ENCODE measurements around the gene GIMAP4.
"Not testable (repeated sequence)": the region's sequence is repeated elsewhere in the genome, so short reads cannot be mapped to it uniquely, and the experiment has no call there.

GIMAP4 gene

DNA sequence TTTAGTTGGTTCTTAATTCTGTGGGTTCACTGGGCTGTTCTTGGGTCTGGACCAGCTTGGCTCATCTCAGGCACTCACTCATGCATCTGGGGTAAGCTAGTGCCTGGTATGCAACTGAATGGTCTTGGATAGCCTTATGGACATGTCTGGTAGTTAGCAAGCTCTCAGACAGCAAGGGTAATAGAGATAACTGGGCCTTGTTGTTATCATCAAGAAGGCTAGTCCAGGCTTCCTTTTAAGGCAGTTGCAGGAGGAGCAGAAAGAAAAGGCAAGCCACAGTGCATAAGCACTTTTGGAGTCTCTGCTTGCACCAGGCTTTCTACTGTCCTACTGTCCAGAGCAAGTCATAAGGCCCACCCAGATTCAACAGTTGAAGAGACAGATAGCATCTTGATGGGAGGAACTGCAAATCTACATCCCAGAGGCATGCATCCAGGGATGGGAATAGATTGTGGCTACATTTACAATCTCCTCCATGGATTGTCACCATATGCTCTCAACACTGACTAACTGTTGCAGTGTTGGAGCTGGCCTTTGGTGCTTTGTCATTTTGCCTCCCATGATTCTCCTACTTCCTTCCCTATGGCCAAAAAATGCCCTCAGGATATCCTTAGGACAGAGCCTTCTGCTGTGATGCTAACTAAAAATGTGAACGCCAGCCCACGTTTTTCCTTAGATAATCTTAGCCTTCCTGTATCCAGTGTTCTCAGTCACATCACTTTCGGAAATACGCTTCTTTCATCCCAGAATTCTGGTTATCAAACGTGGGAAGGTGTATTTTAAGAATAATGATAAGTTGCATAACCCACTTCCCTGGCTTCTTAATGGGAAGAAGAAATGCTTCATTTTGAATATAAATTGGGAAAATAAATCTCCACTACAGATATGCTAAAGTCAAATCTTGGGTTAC is 3.6 kb downstream of the GIMAP4 start:
- Histone ChIP-seq H3K36me3 (ENCODE audit: low read depth) (no peaks in the 10 kb centered on the region), H3K27me3 (ENCODE audit: insufficient read depth, poor library complexity, severe bottlenecking) (no peaks in the 10 kb centered on the region), H3K4me1 (ENCODE audit: insufficient read depth, poor library complexity, severe bottlenecking) (no peaks in the 10 kb centered on the region), H3K4me3 (ENCODE audit: severe bottlenecking) (no peak overlapping the region), H3K27ac (ENCODE audit: poor library complexity, severe bottlenecking) (no peak overlapping the region), H3K9me3 (ENCODE audit: severe bottlenecking) (peaks cover 2% of the 10 kb centered on the region)
- ATAC-seq (ENCODE audit: low read depth) (no peak), DNase-seq (ENCODE audit: low spot score) (no peak)
- TF ChIP-seq, protein P1, sequence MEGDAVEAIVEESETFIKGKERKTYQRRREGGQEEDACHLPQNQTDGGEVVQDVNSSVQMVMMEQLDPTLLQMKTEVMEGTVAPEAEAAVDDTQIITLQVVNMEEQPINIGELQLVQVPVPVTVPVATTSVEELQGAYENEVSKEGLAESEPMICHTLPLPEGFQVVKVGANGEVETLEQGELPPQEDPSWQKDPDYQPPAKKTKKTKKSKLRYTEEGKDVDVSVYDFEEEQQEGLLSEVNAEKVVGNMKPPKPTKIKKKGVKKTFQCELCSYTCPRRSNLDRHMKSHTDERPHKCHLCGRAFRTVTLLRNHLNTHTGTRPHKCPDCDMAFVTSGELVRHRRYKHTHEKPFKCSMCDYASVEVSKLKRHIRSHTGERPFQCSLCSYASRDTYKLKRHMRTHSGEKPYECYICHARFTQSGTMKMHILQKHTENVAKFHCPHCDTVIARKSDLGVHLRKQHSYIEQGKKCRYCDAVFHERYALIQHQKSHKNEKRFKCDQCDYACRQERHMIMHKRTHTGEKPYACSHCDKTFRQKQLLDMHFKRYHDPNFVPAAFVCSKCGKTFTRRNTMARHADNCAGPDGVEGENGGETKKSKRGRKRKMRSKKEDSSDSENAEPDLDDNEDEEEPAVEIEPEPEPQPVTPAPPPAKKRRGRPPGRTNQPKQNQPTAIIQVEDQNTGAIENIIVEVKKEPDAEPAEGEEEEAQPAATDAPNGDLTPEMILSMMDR (IDR thresholded peaks at IDR 0.05; ENCODE audit: poor library complexity, severe bottlenecking) = no peak

DNA sequence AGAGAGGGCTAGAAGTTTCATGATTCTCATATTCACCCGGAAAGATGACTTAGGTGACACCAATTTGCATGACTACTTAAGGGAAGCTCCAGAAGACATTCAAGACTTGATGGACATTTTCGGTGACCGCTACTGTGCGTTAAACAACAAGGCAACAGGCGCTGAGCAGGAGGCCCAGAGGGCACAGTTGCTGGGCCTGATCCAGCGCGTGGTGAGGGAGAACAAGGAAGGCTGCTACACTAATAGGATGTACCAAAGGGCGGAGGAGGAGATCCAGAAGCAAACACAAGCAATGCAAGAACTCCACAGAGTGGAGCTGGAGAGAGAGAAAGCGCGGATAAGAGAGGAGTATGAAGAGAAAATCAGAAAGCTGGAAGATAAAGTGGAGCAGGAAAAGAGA is 5.3 kb downstream of the GIMAP4 start:
- Histone ChIP-seq H3K9me3 (ENCODE audit: severe bottlenecking) (peaks cover 2% of the 10 kb centered on the region), H3K4me1 (ENCODE audit: insufficient read depth, poor library complexity, severe bottlenecking) (no peaks in the 10 kb centered on the region), H3K27ac (ENCODE audit: poor library complexity, severe bottlenecking) (no peak overlapping the region), H3K27me3 (ENCODE audit: insufficient read depth, poor library complexity, severe bottlenecking) (no peaks in the 10 kb centered on the region), H3K36me3 (ENCODE audit: low read depth) (no peaks in the 10 kb centered on the region), H3K4me3 (ENCODE audit: severe bottlenecking) (no peak overlapping the region)
- DNase-seq (ENCODE audit: low spot score) (no peak), ATAC-seq (ENCODE audit: low read depth) (no peak)
- TF ChIP-seq, protein P1 (IDR thresholded peaks at IDR 0.05; ENCODE audit: poor library complexity, severe bottlenecking) = no peak

DNA sequence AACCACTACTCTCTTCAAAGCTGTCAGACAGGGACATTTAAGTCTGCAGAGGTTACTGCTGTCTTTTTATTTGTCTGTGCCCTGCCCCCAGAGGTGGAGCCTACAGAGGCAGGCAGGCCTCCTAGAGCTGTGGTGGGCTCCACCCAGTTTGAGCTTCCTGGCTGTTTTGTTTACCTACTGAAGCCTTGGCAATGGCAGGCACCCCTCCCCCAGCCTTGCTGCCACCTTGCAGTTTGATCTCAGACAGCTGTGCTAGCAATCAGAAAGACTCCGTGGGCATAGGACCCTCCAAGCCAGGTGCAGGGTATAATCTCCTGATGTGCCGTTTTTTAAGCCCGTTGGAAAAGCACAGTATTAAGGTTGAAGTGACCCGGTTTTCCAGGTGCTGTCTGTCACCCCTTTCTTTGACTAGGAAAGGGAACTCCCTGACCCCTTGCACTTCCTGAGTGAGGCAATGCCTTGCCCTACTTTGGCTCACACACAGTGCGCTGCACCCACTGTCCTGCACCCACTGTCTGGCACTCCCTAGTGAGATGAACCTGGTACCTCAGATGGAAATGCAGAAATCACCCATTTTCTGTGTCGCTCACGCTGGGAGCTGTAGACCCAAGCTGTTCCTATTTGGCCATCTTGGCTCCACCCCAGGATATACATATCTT is 12.9 kb downstream of the GIMAP4 start:
- H3K36me3 ChIP-seq (ENCODE audit: low read depth); H3K9me3 ChIP-seq (ENCODE audit: severe bottlenecking); DNase-seq (ENCODE audit: low spot score); H3K27ac ChIP-seq (ENCODE audit: poor library complexity, severe bottlenecking); H3K4me1 ChIP-seq (ENCODE audit: insufficient read depth, poor library complexity, severe bottlenecking); ATAC-seq (ENCODE audit: low read depth); H3K27me3 ChIP-seq (ENCODE audit: insufficient read depth, poor library complexity, severe bottlenecking); H3K4me3 ChIP-seq (ENCODE audit: severe bottlenecking): not testable (repeated sequence)

DNA sequence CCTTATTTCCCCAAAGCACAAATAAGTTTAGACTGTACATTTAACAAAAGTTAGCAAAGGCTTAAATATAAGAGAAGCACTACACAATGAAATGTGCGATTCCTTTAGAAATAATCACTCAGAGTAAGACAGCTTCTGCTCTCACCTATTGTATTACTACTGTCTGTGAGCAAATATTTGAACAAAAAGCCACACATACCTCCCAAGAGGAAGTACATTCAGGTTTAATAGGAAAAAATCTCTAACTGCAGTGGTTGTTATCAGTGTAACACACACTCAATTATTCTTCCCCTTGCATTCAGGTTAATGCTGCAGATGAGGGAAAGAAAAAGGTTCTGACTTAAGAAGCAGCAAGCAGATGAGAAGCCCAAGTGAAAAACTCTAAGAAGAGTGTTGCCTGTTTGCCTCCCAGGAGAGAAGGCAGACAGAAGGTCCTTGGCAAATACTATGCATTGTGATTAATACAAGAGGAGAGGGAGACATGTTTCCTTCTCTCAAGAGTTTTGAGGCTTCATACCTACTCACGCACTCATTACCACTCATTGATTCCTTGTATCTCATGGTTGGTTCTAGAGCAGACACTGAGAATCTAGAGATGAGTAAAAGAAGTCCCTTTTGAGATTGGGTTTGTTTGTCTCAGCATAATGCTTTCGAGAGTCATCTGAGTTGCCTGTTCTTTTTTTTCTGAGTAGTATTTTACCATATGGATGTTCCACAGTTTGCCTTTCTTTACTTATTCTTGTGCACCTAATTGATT is 13.6 kb downstream of the GIMAP4 start:
- ATAC-seq (ENCODE audit: low read depth) = no peak
- TF ChIP-seq, protein P1 (IDR thresholded peaks at IDR 0.05; ENCODE audit: poor library complexity, severe bottlenecking) = no peak
- no peaks in the 10 kb centered on the region for H3K9me3 ChIP-seq (ENCODE audit: severe bottlenecking)
- H3K4me3 ChIP-seq (ENCODE audit: severe bottlenecking) = no peak overlapping the region
- DNase-seq (ENCODE audit: low spot score) = no peak
- no peaks in the 10 kb centered on the region for H3K36me3 ChIP-seq (ENCODE audit: low read depth)
- H3K27me3 ChIP-seq (ENCODE audit: insufficient read depth, poor library complexity, severe bottlenecking) = no peaks in the 10 kb centered on the region
- no peaks in the 10 kb centered on the region for H3K4me1 ChIP-seq (ENCODE audit: insufficient read depth, poor library complexity, severe bottlenecking)
- H3K27ac ChIP-seq (ENCODE audit: poor library complexity, severe bottlenecking) = no peak overlapping the region

DNA sequence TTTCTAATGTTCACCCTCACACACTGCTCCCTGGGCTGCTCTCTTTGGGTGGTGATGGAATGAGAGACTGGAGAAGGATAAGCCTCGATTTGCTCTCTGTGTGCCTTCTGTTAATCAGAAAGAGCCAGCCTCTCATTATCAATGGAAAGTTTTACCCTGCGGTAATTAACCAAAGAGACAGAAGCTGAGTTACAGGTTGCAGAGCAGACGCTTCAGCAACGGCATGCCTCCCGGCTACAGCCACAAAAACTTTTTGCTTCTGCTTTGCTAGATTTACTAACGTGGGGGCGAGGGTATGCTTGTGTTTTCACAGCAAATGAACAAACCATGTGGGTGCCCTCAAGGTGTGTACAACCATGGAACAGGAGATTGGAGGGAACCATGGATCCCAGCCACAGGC is 18.0 kb downstream of the GIMAP4 start:
- H3K9me3 ChIP-seq (ENCODE audit: severe bottlenecking) = no peaks in the 10 kb centered on the region
- TF ChIP-seq, protein P1 (IDR thresholded peaks at IDR 0.05; ENCODE audit: poor library complexity, severe bottlenecking) = no peak
- no peaks in the 10 kb centered on the region for H3K27me3 ChIP-seq (ENCODE audit: insufficient read depth, poor library complexity, severe bottlenecking)
- no peaks in the 10 kb centered on the region for H3K36me3 ChIP-seq (ENCODE audit: low read depth)
- no peaks in the 10 kb centered on the region for H3K4me1 ChIP-seq (ENCODE audit: insufficient read depth, poor library complexity, severe bottlenecking)
- H3K27ac ChIP-seq (ENCODE audit: poor library complexity, severe bottlenecking) = no peak overlapping the region
- no peak overlapping the region for H3K4me3 ChIP-seq (ENCODE audit: severe bottlenecking)
- DNase-seq (ENCODE audit: low spot score) = no peak
- no peak for ATAC-seq (ENCODE audit: low read depth)

All from RWPE2 (cell line).